ENCODE measurements around the gene SFTA2.

DNA sequence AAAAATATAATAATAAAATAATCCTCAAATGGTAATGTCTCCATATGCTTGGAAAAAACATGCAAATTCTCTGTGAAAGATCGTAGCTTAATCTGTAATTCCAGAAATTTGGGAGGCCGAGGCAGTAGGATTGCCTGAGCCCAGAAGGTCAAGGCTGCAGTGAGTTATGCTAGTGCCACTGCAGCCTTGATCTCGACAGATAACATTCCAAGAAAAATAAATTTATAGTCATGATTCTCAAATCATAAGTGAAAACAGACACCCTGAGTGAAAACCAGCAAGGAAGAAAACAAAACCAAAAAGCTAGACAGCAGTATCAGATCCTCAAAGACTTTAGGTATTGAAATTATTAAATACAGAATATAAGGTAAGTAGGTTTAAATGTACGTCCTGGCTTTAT is 47.7 kb upstream of the SFTA2 start:
- TF ChIP-seq, protein P1, sequence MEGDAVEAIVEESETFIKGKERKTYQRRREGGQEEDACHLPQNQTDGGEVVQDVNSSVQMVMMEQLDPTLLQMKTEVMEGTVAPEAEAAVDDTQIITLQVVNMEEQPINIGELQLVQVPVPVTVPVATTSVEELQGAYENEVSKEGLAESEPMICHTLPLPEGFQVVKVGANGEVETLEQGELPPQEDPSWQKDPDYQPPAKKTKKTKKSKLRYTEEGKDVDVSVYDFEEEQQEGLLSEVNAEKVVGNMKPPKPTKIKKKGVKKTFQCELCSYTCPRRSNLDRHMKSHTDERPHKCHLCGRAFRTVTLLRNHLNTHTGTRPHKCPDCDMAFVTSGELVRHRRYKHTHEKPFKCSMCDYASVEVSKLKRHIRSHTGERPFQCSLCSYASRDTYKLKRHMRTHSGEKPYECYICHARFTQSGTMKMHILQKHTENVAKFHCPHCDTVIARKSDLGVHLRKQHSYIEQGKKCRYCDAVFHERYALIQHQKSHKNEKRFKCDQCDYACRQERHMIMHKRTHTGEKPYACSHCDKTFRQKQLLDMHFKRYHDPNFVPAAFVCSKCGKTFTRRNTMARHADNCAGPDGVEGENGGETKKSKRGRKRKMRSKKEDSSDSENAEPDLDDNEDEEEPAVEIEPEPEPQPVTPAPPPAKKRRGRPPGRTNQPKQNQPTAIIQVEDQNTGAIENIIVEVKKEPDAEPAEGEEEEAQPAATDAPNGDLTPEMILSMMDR (conservative IDR thresholded peaks at IDR 0.05; ENCODE audit: low read depth, low read length), result no peak
- no peak for TF ChIP-seq EZH2 (IDR thresholded peaks at IDR 0.05; ENCODE audit: borderline replicate concordance, low read depth, low read length, poor library complexity, severe bottlenecking)

Measured in A673 (cell line).